NOMO-1 (cell line): ENCODE data around the gene MED13L.

Source experiments
- DNase-seq, 2 experiments: peaks; one replicate each; lab custom pipeline; 2025; ENCODE audit not compliant: unreplicated experiment in 2 of 2; lab: John Stamatoyannopoulos, UW

The MED13L gene

GRCh38 chr12:116216022-116216756 lies 61.3 kb downstream of the MED13L start:
- DNase-seq = no peak

GRCh38 chr12:116215023-116215422 lies 62.5 kb downstream of the MED13L start:
- DNase-seq = peak in 1 of 2 experiments; percentile 1

- DNase-seq = no peak
Measured at GRCh38 chr12:116213885-116214527, 63.5 kb downstream of the MED13L start.

- no peak for DNase-seq
Measured at GRCh38 chr12:116213014-116213413, 64.5 kb downstream of the MED13L start.

- DNase-seq = no peak
Measured at GRCh38 chr12:116210762-116211161, 66.7 kb downstream of the MED13L start.

GRCh38 chr12:116210131-116210530 lies 67.4 kb downstream of the MED13L start:
- no peak for DNase-seq

GRCh38 chr12:116209503-116209902 lies 68.0 kb downstream of the MED13L start:
- no peak for DNase-seq

GRCh38 chr12:116207274-116207673 lies 70.2 kb downstream of the MED13L start:
- no peak for DNase-seq

- no peak for DNase-seq
Measured at GRCh38 chr12:116206828-116207227, 70.7 kb downstream of the MED13L start.

- DNase-seq = no peak
Measured at GRCh38 chr12:116204785-116205184, 72.7 kb downstream of the MED13L start.

- DNase-seq = no peak
Measured at GRCh38 chr12:116204169-116204568, 73.3 kb downstream of the MED13L start.

- no peak for DNase-seq
Measured at GRCh38 chr12:116202940-116203339, 74.6 kb downstream of the MED13L start.

GRCh38 chr12:116202433-116202832 lies 75.1 kb downstream of the MED13L start:
- no peak for DNase-seq

GRCh38 chr12:116201908-116202307 lies 75.6 kb downstream of the MED13L start:
- DNase-seq = no peak

GRCh38 chr12:116201359-116201758 lies 76.1 kb downstream of the MED13L start:
- no peak for DNase-seq

GRCh38 chr12:116200812-116201211 lies 76.7 kb downstream of the MED13L start:
- no peak for DNase-seq

- DNase-seq = no peak
Measured at GRCh38 chr12:116199160-116199706, 78.3 kb downstream of the MED13L start.

GRCh38 chr12:116196752-116197718 lies 80.5 kb downstream of the MED13L start:
- DNase-seq = no peak

- no peak for DNase-seq
Measured at GRCh38 chr12:116196226-116196625, 81.3 kb downstream of the MED13L start.

- no peak for DNase-seq
Measured at GRCh38 chr12:116194935-116195431, 82.5 kb downstream of the MED13L start.

GRCh38 chr12:116189692-116190091 lies 87.8 kb downstream of the MED13L start:
- no peak for DNase-seq
